C4-2B (cell line): ENCODE measurements around the gene METAP1D.

ENCODE experiments used
- H3K27ac ChIP-seq: fragments of 450-650 bp; 2 replicates; pipeline ENCODE4 v1.5.1; 2017
- ZFX ChIP-seq: fragments of 450-650 bp; IDR thresholded peaks from 2 replicates; pipeline ENCODE4 v1.6.1; 2017
- TF ChIP-seq, protein P1 (sequence below): fragments of 450-650 bp; conservative IDR thresholded peaks from 2 replicates; pipeline ENCODE4 v1.5.1; 2017; ENCODE audit warnings: mild to moderate bottlenecking

Gene METAP1D

GRCh38 chr2:172012677-172013391 lies 13.1 kb downstream of the METAP1D start:
- TF ChIP-seq, protein P1, sequence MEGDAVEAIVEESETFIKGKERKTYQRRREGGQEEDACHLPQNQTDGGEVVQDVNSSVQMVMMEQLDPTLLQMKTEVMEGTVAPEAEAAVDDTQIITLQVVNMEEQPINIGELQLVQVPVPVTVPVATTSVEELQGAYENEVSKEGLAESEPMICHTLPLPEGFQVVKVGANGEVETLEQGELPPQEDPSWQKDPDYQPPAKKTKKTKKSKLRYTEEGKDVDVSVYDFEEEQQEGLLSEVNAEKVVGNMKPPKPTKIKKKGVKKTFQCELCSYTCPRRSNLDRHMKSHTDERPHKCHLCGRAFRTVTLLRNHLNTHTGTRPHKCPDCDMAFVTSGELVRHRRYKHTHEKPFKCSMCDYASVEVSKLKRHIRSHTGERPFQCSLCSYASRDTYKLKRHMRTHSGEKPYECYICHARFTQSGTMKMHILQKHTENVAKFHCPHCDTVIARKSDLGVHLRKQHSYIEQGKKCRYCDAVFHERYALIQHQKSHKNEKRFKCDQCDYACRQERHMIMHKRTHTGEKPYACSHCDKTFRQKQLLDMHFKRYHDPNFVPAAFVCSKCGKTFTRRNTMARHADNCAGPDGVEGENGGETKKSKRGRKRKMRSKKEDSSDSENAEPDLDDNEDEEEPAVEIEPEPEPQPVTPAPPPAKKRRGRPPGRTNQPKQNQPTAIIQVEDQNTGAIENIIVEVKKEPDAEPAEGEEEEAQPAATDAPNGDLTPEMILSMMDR, result no peak
- no peak for TF ChIP-seq ZFX
- peak overlapping the region; percentile 62 for H3K27ac ChIP-seq

DNA sequence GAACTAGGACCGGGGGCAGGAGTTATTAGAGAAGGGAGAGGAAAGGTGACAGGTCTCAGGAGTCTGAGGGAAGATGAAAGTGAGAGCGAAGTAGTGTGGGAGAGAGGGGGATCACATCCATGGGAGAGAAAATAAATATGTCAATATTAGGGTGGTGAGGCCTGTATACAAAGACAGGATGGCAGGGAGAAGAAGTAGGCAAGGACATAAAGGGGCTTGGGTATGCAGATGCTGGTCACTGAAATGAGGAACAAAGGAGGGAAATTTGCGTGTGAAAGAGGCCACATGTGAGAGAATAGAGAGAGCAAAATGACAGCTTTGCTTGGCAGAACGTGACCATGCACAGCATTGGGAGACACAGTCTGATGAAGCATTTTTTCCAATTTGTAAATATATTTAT lies 13.6 kb downstream of the METAP1D start:
- no peak for TF ChIP-seq ZFX
- TF ChIP-seq, protein P1, result no peak
- H3K27ac ChIP-seq, result peak overlapping the region; percentile 47

DNA sequence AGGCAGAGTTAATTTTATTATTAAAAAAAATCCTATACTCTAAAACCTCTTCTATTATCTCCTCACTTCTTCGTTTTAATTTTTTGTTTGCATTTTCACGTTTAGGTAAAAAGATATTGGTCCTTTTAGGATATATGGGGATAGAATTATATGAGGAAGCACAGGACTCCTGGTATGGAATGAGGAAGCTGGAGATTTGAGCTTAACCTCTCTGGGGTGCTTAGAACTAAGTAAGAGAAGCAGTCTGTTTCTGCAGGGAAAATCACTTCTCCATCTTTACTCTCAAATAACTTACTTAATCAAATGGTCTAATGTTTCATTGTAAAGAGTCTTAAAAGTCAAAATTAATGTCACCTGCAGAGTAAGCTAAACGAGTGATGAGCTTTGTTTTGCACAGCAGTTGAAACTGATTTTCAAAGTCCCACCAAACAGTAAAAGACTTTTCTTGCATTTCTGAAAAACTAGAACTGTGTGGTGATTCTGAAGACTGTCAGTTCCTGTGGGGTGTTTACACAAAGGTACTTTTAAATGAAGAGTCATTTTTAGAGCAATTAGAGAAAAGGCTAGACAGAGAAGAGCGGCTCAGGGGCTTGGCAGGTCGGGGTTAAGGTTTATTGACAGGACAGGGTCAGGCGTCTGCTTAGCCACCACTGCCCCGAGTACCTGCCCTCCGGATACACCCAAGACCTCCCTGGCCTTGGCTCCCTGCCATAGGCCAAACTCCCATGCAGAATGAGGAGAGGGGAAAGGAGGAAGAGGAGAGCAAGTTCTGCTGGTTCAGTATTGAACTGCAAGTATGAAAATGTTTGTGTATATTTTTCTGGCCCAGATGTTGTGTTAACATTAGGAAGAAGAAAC lies 21.6 kb downstream of the METAP1D start:
- peak overlapping the region; percentile 40 for H3K27ac ChIP-seq
- TF ChIP-seq ZFX, result no peak
- TF ChIP-seq, protein P1, result no peak

DNA sequence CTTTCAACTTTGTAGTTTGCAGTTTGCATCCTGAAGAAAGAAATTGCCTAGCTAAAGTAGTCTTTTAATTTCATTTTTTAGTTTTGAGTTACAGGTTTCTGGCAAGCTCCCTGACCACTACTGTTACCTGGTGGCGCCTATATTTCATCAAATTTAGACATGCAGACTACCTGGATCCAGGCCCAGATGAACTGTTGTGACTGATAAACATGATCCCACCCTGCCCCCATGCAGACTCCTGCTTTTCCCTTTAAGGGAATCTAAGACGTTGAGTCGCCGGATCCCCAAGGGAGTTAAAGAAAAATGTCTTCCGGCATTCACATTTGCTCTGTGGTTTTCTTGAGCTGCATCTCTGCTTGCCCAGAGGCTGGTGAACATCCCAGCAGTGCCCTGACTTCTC lies 22.2 kb downstream of the METAP1D start:
- no peak overlapping the region; the same call in 1 of the 2 replicates for H3K27ac ChIP-seq
- TF ChIP-seq, protein P1, result no peak
- no peak for TF ChIP-seq ZFX

- H3K27ac ChIP-seq, result no peak overlapping the region
- TF ChIP-seq, protein P1, result no peak
- TF ChIP-seq ZFX, result no peak
These were observed 31.8 kb downstream of the METAP1D start for GRCh38 chr2:172031536-172031935.

DNA sequence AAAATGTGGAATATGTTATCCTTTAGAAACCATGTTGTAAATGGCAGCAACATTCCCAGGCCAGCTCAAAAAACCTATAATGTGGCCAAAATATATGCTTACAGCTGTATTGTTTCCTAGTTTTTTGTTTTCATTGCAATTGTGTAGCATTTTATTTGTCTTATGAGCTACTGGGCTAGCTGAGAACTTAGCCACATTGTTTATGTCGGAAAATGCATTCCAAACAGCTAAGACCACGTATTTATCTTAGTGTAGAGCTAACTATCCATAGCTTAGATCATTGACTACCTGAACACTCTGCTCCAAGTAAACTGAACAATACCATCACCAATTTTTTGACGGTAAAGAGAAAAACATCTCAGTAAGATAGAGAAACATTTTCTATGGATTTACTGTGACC lies 38.4 kb downstream of the METAP1D start:
- no peak overlapping the region for H3K27ac ChIP-seq
- no peak for TF ChIP-seq ZFX
- TF ChIP-seq, protein P1, result no peak

DNA sequence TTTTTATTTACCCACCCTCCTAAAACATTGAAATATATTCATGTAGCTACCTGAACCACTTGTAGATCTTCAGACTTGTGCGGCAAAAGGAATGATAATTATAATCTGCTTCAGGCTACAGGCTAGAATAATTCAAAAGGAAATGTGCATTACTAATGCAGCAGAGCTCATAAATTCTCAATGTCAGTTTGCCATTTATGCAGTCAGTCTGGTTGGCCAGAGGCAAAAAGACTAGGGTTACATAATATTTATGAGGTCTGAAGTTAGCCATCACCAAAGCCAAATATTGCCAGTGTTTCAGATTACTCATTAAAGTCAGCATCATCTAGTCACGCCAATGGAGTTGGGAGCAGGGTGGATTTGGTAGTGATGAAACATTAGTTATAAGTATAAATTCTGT lies 38.9 kb downstream of the METAP1D start:
- H3K27ac ChIP-seq, result no peak overlapping the region
- TF ChIP-seq, protein P1, result no peak
- TF ChIP-seq ZFX, result no peak
